ENCODE measurements around the gene POLA2.

Gene POLA2

DNA sequence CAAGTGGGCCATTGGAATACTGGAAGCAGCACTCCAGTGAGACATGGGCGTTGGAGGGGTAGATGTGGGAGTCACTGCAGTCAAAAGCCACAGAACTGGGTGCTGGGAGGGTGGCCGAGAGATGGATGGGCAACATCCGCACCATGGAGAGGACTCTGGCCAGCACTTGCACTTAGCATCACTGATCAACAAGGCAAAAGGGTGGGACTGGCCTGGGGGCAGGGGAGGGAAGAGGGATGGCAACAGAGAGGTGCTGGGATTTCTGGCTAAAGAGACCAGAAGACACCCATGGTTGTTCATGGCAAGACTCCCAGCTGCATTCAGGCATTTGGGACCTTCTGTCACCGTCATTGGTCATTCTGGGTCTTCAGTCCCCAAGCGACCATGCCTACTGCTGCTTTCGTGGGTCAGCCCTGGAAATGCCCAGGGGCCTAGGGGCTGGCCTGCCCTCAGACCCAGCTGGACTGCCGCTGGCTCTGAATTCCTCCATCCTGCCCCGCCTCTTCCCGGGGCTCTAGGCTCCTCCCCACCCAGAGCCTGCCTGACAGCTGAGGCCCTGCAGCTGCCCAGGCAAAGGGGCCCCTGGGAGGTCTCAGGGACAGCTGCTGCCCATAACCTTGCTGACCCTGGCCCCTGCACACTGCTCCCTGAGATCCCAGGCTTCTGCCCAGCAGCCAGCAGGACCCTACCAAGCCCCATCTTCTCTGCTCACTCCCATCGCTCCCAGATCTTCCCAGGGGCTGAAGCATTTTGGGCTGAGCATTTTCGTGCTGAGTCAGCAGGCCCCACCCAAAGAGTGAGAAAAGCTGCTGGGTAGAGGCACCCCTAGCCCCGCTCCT is 39.9 kb downstream of the POLA2 start:
- Histone ChIP-seq H3K36me3 (ENCODE audit: insufficient read depth, low read depth, low read length) (peaks cover 28% of the 10 kb centered on the region), H3K9me3 (ENCODE audit: insufficient read depth, low read depth, low read length) (no peaks in the 10 kb centered on the region), H3K27me3 (ENCODE audit: insufficient read depth, low read length) (no peaks in the 10 kb centered on the region), H3K9ac (ENCODE audit: low read depth, low read length) (peak overlapping the region; percentile 53; the same call in 1 of the 2 replicates), H3K4me1 (ENCODE audit: insufficient read depth, low read length) (peaks cover 16% of the 10 kb centered on the region; the same call in 1 of the 2 replicates), H3K27ac (ENCODE audit: low read length) (peak overlapping the region; percentile 1), H3K4me3 (ENCODE audit: low read length) (no peak overlapping the region)

DNA sequence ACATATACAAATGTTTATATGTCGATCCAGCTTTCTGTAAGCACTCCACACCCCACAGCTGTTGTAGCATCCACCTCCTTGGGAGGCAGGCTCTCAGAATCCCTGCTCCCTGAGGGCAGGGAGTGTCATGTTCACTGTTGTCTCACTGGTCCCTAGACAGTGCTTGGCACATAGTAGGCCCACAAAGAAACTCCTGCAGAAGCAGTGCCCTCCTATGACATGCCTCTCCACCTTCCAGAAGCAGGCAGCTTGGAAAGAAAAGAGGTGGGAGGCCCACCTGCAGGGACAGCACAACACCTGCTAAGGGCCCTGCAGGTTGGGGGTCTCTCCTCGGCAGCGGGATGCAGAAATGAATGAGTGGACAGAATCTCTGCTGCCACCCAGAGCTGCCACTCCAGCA is 41.8 kb downstream of the POLA2 start:
- no peak overlapping the region for H3K4me3 ChIP-seq (ENCODE audit: low read length)
- H3K27ac ChIP-seq (ENCODE audit: low read length) = no peak overlapping the region
- H3K4me1 ChIP-seq (ENCODE audit: insufficient read depth, low read length) = peaks cover 16% of the 10 kb centered on the region; the same call in 1 of the 2 replicates
- H3K36me3 ChIP-seq (ENCODE audit: insufficient read depth, low read depth, low read length) = peaks cover 13% of the 10 kb centered on the region; the same call in 1 of the 2 replicates
- no peak overlapping the region for H3K9ac ChIP-seq (ENCODE audit: low read depth, low read length)
- peaks cover 15% of the 10 kb centered on the region; the same call in 1 of the 2 replicates for H3K27me3 ChIP-seq (ENCODE audit: insufficient read depth, low read length)
- no peaks in the 10 kb centered on the region for H3K9me3 ChIP-seq (ENCODE audit: insufficient read depth, low read depth, low read length)

- peaks cover 16% of the 10 kb centered on the region; the same call in 1 of the 2 replicates for H3K4me1 ChIP-seq (ENCODE audit: insufficient read depth, low read length)
- H3K36me3 ChIP-seq (ENCODE audit: insufficient read depth, low read depth, low read length) = peaks cover 7% of the 10 kb centered on the region; the same call in 1 of the 2 replicates
- H3K9me3 ChIP-seq (ENCODE audit: insufficient read depth, low read depth, low read length) = no peaks in the 10 kb centered on the region
- no peak overlapping the region for H3K9ac ChIP-seq (ENCODE audit: low read depth, low read length)
- peaks cover 21% of the 10 kb centered on the region; the same call in 1 of the 2 replicates for H3K27me3 ChIP-seq (ENCODE audit: insufficient read depth, low read length)
- H3K4me3 ChIP-seq (ENCODE audit: low read length) = no peak overlapping the region
- no peak overlapping the region for H3K27ac ChIP-seq (ENCODE audit: low read length)
Measured at GRCh38 chr11:65304110-65304509, 42.3 kb downstream of the POLA2 start.

DNA sequence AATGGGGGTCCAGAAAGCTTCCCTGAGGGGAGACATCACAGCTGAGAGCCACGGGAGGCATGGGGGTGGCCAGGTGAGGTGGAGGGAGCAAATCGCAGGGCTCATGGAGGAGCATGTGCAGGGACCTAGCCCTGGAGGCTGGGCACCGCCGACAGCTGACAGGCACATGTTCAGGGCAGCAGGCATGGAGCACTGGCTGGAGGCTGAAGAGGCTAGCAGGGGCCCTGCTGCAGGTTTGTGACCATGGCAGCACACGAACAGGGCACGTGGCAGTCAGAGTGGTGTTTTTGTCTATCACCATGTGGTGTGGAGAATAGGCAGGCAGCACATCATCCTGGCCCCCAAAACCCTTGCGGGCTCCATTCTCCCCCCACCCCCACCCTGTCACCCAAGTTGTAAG is 42.9 kb downstream of the POLA2 start:
- Histone ChIP-seq H3K9me3 (ENCODE audit: insufficient read depth, low read depth, low read length) (no peaks in the 10 kb centered on the region), H3K27ac (ENCODE audit: low read length) (no peak overlapping the region), H3K4me3 (ENCODE audit: low read length) (no peak overlapping the region), H3K9ac (ENCODE audit: low read depth, low read length) (no peak overlapping the region), H3K36me3 (ENCODE audit: insufficient read depth, low read depth, low read length) (0 out of 2 replicates have a peak, but pooled peaks cover 6% of the 10 kb centered on the region), H3K4me1 (ENCODE audit: insufficient read depth, low read length) (peaks cover 16% of the 10 kb centered on the region; the same call in 1 of the 2 replicates), H3K27me3 (ENCODE audit: insufficient read depth, low read length) (peaks cover 21% of the 10 kb centered on the region; the same call in 1 of the 2 replicates)

- no peak overlapping the region for H3K27ac ChIP-seq (ENCODE audit: low read length)
- peaks cover 21% of the 10 kb centered on the region; the same call in 1 of the 2 replicates for H3K27me3 ChIP-seq (ENCODE audit: insufficient read depth, low read length)
- no peaks in the 10 kb centered on the region for H3K9me3 ChIP-seq (ENCODE audit: insufficient read depth, low read depth, low read length)
- 0 out of 2 replicates have a peak, but pooled peaks cover 6% of the 10 kb centered on the region for H3K36me3 ChIP-seq (ENCODE audit: insufficient read depth, low read depth, low read length)
- H3K9ac ChIP-seq (ENCODE audit: low read depth, low read length) = no peak overlapping the region
- H3K4me3 ChIP-seq (ENCODE audit: low read length) = no peak overlapping the region
- peaks cover 16% of the 10 kb centered on the region; the same call in 1 of the 2 replicates for H3K4me1 ChIP-seq (ENCODE audit: insufficient read depth, low read length)
Measured at GRCh38 chr11:65305501-65306268, 43.9 kb downstream of the POLA2 start.

GRCh38 chr11:65307298-65308229 is 45.8 kb downstream of the POLA2 start:
- no peak overlapping the region for H3K4me3 ChIP-seq (ENCODE audit: low read length)
- H3K27me3 ChIP-seq (ENCODE audit: insufficient read depth, low read length) = peaks cover 21% of the 10 kb centered on the region; the same call in 1 of the 2 replicates
- no peaks in the 10 kb centered on the region for H3K4me1 ChIP-seq (ENCODE audit: insufficient read depth, low read length)
- H3K9ac ChIP-seq (ENCODE audit: low read depth, low read length) = no peak overlapping the region
- H3K27ac ChIP-seq (ENCODE audit: low read length) = no peak overlapping the region
- 0 out of 2 replicates have a peak, but pooled peaks cover 6% of the 10 kb centered on the region for H3K36me3 ChIP-seq (ENCODE audit: insufficient read depth, low read depth, low read length)
- no peaks in the 10 kb centered on the region for H3K9me3 ChIP-seq (ENCODE audit: insufficient read depth, low read depth, low read length)

DNA sequence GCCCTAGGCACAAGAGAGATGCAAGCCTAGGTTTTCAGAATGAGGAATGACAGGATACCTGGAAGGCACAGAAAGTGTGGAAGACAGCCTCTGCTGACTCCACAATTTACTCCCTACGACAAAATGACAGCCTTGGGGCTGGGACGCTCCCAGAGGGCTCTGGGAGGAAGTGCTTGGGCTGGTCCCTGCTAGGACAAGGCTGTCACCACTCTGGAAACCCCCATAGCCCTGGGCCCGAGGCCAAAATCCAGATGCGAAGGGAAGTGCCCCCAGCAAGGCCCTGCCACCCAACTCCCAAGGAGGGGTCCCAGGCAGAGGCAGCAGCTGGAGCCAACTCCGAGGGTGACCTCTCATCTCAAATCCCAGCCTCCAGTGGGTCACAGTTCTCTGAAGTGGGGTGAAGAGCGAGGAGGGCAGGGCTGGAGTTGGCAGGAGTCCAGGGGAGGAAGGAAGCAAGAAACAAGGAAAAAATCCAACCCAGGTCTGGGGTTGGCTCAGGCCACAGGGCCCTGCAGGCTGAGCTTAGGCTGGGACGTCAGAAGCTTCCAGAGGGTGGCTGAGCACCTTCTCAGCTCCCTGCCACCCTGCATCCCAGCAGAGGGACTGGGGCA is 46.6 kb downstream of the POLA2 start:
- Histone ChIP-seq H3K9me3 (ENCODE audit: insufficient read depth, low read depth, low read length) (no peaks in the 10 kb centered on the region), H3K9ac (ENCODE audit: low read depth, low read length) (no peak overlapping the region), H3K27ac (ENCODE audit: low read length) (no peak overlapping the region)

GRCh38 chr11:65309006-65309405 is 47.2 kb downstream of the POLA2 start:
- H3K9ac ChIP-seq (ENCODE audit: low read depth, low read length) = no peak overlapping the region
- peaks cover 33% of the 10 kb centered on the region for H3K27me3 ChIP-seq (ENCODE audit: insufficient read depth, low read length)
- no peaks in the 10 kb centered on the region for H3K9me3 ChIP-seq (ENCODE audit: insufficient read depth, low read depth, low read length)
- H3K27ac ChIP-seq (ENCODE audit: low read length) = no peak overlapping the region
- H3K4me3 ChIP-seq (ENCODE audit: low read length) = no peak overlapping the region
- H3K36me3 ChIP-seq (ENCODE audit: insufficient read depth, low read depth, low read length) = 0 out of 2 replicates have a peak, but pooled peaks cover under 1% of the 10 kb centered on the region
- no peaks in the 10 kb centered on the region for H3K4me1 ChIP-seq (ENCODE audit: insufficient read depth, low read length)

More for the DNA sequence above, 46.6 kb downstream of the POLA2 start:
- H3K36me3 ChIP-seq (ENCODE audit: insufficient read depth, low read depth, low read length) = 0 out of 2 replicates have a peak, but pooled peaks cover 6% of the 10 kb centered on the region
- H3K4me1 ChIP-seq (ENCODE audit: insufficient read depth, low read length) = no peaks in the 10 kb centered on the region
- peaks cover 27% of the 10 kb centered on the region for H3K27me3 ChIP-seq (ENCODE audit: insufficient read depth, low read length)
- H3K4me3 ChIP-seq (ENCODE audit: low read length) = no peak overlapping the region

DNA sequence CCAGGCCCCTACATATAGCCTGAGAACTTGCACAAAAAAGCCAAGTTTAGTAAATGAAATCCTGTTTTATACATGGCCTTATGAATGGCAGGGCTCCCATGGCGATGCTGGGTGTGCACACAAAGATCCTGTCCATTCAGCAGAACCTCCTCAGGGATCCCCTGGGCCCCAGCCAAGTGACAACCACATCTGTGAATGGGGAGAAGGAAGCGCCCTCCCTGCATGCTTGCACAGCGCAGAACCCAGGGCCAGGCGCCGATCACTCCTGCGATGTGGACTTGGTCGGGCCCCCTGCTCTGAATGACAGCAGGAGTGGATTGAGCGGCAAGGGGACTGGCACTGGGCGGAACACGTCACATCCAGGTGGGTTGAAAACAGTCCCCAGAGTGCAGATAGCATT is 48.5 kb downstream of the POLA2 start:
- no peak overlapping the region for H3K9ac ChIP-seq (ENCODE audit: low read depth, low read length)
- H3K27ac ChIP-seq (ENCODE audit: low read length) = no peak overlapping the region
- no peaks in the 10 kb centered on the region for H3K4me1 ChIP-seq (ENCODE audit: insufficient read depth, low read length)
- H3K4me3 ChIP-seq (ENCODE audit: low read length) = no peak overlapping the region
- H3K9me3 ChIP-seq (ENCODE audit: insufficient read depth, low read depth, low read length) = no peaks in the 10 kb centered on the region
- H3K36me3 ChIP-seq (ENCODE audit: insufficient read depth, low read depth, low read length) = no peaks in the 10 kb centered on the region
- peaks cover 38% of the 10 kb centered on the region for H3K27me3 ChIP-seq (ENCODE audit: insufficient read depth, low read length)

DNA sequence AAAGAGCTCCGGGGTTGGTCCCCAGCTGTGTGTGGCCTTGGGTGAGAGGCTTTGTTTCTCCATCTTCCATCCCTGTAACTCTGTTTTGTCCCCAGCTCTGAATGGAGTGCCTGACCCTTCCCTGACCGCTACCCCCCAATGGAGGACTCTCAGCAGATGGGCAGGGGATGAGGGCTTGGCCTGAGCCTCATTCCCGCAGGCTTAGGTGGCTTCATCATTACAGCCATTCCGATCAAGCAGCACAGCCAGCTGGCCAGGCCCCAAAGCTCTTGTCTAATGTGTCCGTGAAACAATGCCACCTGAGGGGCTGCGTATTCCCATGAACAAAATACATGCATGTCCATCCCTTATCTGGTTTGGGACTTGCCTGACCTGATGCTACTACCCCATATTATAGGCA is 49.0 kb downstream of the POLA2 start:
- H3K9ac ChIP-seq (ENCODE audit: low read depth, low read length) = no peak overlapping the region
- H3K36me3 ChIP-seq (ENCODE audit: insufficient read depth, low read depth, low read length) = no peaks in the 10 kb centered on the region
- no peaks in the 10 kb centered on the region for H3K9me3 ChIP-seq (ENCODE audit: insufficient read depth, low read depth, low read length)
- peaks cover 38% of the 10 kb centered on the region for H3K27me3 ChIP-seq (ENCODE audit: insufficient read depth, low read length)
- H3K27ac ChIP-seq (ENCODE audit: low read length) = no peak overlapping the region
- no peak overlapping the region for H3K4me3 ChIP-seq (ENCODE audit: low read length)
- H3K4me1 ChIP-seq (ENCODE audit: insufficient read depth, low read length) = no peaks in the 10 kb centered on the region; the same call in 1 of the 2 replicates
